ENCODE results near the gene PPP2R2B. TPM values are rescaled to one million over a fixed set of nuclear protein-coding genes. Genes with fewer than 3 reads are reported as not detected.

The PPP2R2B gene
- total RNA-seq, 1 experiment from 2014 or later, result 20.3 TPM

- no peak overlapping the region for H3K4me3 Mint-ChIP-seq
- CTCF ChIA-PET, result no interaction called here
- no peak for ATAC-seq
- POLR2A ChIA-PET, result no interaction called here
- peaks cover 15% of the 10 kb centered on the region for H3K4me1 Mint-ChIP-seq
- no peak for TF ChIP-seq SP1 (CRISPR knock-in tag; conservative IDR thresholded peaks at IDR 0.05)
- no peaks in the 10 kb centered on the region for H3K27me3 Mint-ChIP-seq (ENCODE audit: low read depth)
- no peaks in the 10 kb centered on the region for H3K9me3 Mint-ChIP-seq
- DNase-seq (ENCODE audit: low spot score), result no peak
- H3K36me3 Mint-ChIP-seq, result no peaks in the 10 kb centered on the region
- H3K27ac Mint-ChIP-seq, result no peak overlapping the region
These were observed 236.1 kb downstream of the PPP2R2B start for GRCh38 chr5:146642410-146642809.

GRCh38 chr5:146641941-146642340 lies 236.6 kb downstream of the PPP2R2B start:
- Mint-ChIP-seq H3K4me3 (no peak overlapping the region), H3K36me3 (no peaks in the 10 kb centered on the region), H3K27ac (no peak overlapping the region), H3K4me1 (peaks cover 15% of the 10 kb centered on the region), H3K9me3 (no peaks in the 10 kb centered on the region), H3K27me3 (ENCODE audit: low read depth) (no peaks in the 10 kb centered on the region)
- no peak for DNase-seq (ENCODE audit: low spot score)
- no peak; the same call in 1 of the 2 replicates for ATAC-seq
- CTCF ChIA-PET, result no interaction called here
- POLR2A ChIA-PET, result no interaction called here
- 0 out of 2 replicates have a peak, but pooled peaks have one; percentile 9 for TF ChIP-seq ZNF423 (CRISPR knock-in tag; IDR thresholded peaks at IDR 0.05)
- no peak for TF ChIP-seq ZNF138 (CRISPR knock-in tag; conservative IDR thresholded peaks at IDR 0.05)
- TF ChIP-seq ZNF317 (CRISPR knock-in tag; IDR thresholded peaks at IDR 0.05; ENCODE audit: borderline replicate concordance, low read depth), result no peak
- TF ChIP-seq FOXP1 (CRISPR knock-in tag; IDR thresholded peaks at IDR 0.05; ENCODE audit: borderline replicate concordance), result no peak
- no peak for TF ChIP-seq NR2C2 (CRISPR knock-in tag; IDR thresholded peaks at IDR 0.05)

GRCh38 chr5:146640285-146640896 lies 238.2 kb downstream of the PPP2R2B start:
- DNase-seq (ENCODE audit: low spot score) (no peak), ATAC-seq (no peak)
- Mint-ChIP-seq H3K9me3 (no peaks in the 10 kb centered on the region), H3K27me3 (ENCODE audit: low read depth) (no peaks in the 10 kb centered on the region), H3K36me3 (no peaks in the 10 kb centered on the region), H3K4me1 (peaks cover 15% of the 10 kb centered on the region), H3K27ac (no peak overlapping the region), H3K4me3 (no peak overlapping the region)
- CTCF ChIA-PET, result interaction anchor here (1.0 to 1.6 kb wide), 5 partner anchors 18 to 548 kb away, joined by 4 to 7 read pairs (median 4); no protein-coding TSS in a partner anchor
- POLR2A ChIA-PET, result no interaction called here
- TF ChIP-seq ZNF232 (CRISPR knock-in tag; IDR thresholded peaks at IDR 0.05) (no peak), GRHL2 (CRISPR knock-in tag; IDR thresholded peaks at IDR 0.05; ENCODE audit: insufficient replicate concordance, severe bottlenecking) (no peak), ZNF317 (CRISPR knock-in tag; IDR thresholded peaks at IDR 0.05; ENCODE audit: borderline replicate concordance, low read depth) (0 out of 2 replicates have a peak, but pooled peaks have one; percentile 25)

- peaks cover 5% of the 10 kb centered on the region; the same call in 1 of the 2 replicates for H3K9me3 Mint-ChIP-seq
- TF ChIP-seq FOXP4 (CRISPR knock-in tag; IDR thresholded peaks at IDR 0.05) (no peak), USF2 (CRISPR knock-in tag; IDR thresholded peaks at IDR 0.05) (no peak), ATF1 (CRISPR knock-in tag; IDR thresholded peaks at IDR 0.05) (no peak), JUN (CRISPR knock-in tag; IDR thresholded peaks at IDR 0.05) (no peak), CBFB (CRISPR knock-in tag; IDR thresholded peaks at IDR 0.05; ENCODE audit: low read depth) (no peak), E2F1 (CRISPR knock-in tag; IDR thresholded peaks at IDR 0.05) (no peak)
- ChIA-PET POLR2A (no interaction called here), CTCF (interaction anchor here (0.9 to 1.2 kb wide), 2 partner anchors 69 to 102 kb away, joined by 3 read pairs; no protein-coding TSS in a partner anchor)
- DNase-seq (ENCODE audit: low spot score), result no peak
- ATAC-seq, result no peak
- H3K27me3 Mint-ChIP-seq (ENCODE audit: low read depth), result no peaks in the 10 kb centered on the region
- peaks cover 7% of the 10 kb centered on the region for H3K4me1 Mint-ChIP-seq
- no peak overlapping the region for H3K4me3 Mint-ChIP-seq
- no peak overlapping the region for H3K27ac Mint-ChIP-seq
- H3K36me3 Mint-ChIP-seq, result peaks cover 6% of the 10 kb centered on the region; the same call in 1 of the 2 replicates
These were observed 243.1 kb downstream of the PPP2R2B start for GRCh38 chr5:146635443-146635842.
